ENCODE measurements around the gene LAX1. TPM values are rescaled to one million over a fixed set of nuclear protein-coding genes. Genes with fewer than 3 reads are reported as not detected.
A peak's percentile ranks its signal among the peaks of the same experiment; 100 is the strongest.
"Not testable (repeated sequence)": the region's sequence is repeated elsewhere in the genome, so short reads cannot be mapped to it uniquely, and the experiment has no call there.

LAX1 gene
- total and polyA plus RNA-seq, 12 donors: 0.23 to 0.68 (median 0.37) TPM; not detected in 4

GRCh38 chr1:203744075-203744972, 20.7 kb upstream of the LAX1 start:
- peaks cover 0 to 7% of the 10 kb centered on the region in 2 donors for H3K36me3 ChIP-seq (replicated peaks in 1 of 2)
- H3K4me3 ChIP-seq: no peak overlapping the region
- intact Hi-C loops (cut with DNase I): no loop called here
- peak; percentile 37 to 84 (median 76) for DNase-seq
- peak overlapping the region in 4 of 5 donors; percentile 5 to 45 (median 32) for H3K27ac ChIP-seq
- H3K27me3 ChIP-seq: no peaks in the 10 kb centered on the region
- no peak for TF ChIP-seq POLR2A (IDR thresholded peaks at IDR 0.05)
- TF ChIP-seq CTCF (IDR thresholded peaks at IDR 0.05): no peak
- H3K9me3 ChIP-seq (replicated peaks in 1 of 3): no peaks in the 10 kb centered on the region
- 45 to 69% (median 57%) methylated on average over 10 of the region's 10 CpGs for WGBS, 4 donors
- peaks cover 6 to 19% of the 10 kb centered on the region in 2 donors for H3K4me1 ChIP-seq (replicated peaks in 1 of 2)

GRCh38 chr1:203746281-203746680, 18.7 kb upstream of the LAX1 start:
- H3K27ac ChIP-seq: no peak overlapping the region

GRCh38 chr1:203751051-203751450, 13.9 kb upstream of the LAX1 start:
- no peaks in the 10 kb centered on the region for H3K36me3 ChIP-seq (replicated peaks in 1 of 2)

More at GRCh38 chr1:203746281-203746680, 18.7 kb upstream of the LAX1 start:
- 92 to 95% (median 94%) methylated on average over 6 of the region's 6 CpGs for WGBS, 4 donors
- no peaks in the 10 kb centered on the region for H3K36me3 ChIP-seq (replicated peaks in 1 of 2)
- no peak overlapping the region for H3K4me3 ChIP-seq
- DNase-seq: no peak
- TF ChIP-seq POLR2A (IDR thresholded peaks at IDR 0.05) (no peak), CTCF (IDR thresholded peaks at IDR 0.05) (no peak)
- H3K4me1 ChIP-seq (replicated peaks in 1 of 2): peaks cover 6 to 19% of the 10 kb centered on the region in 2 donors
- no peaks in the 10 kb centered on the region for H3K27me3 ChIP-seq
- intact Hi-C loops (cut with DNase I): no loop called here
- H3K9me3 ChIP-seq (replicated peaks in 1 of 3): no peaks in the 10 kb centered on the region

GRCh38 chr1:203751618-203752361, 13.2 kb upstream of the LAX1 start:
- 94 to 97% (median 95%) methylated on average over 5 of the region's 5 CpGs for WGBS, 4 donors
- intact Hi-C loops (cut with DNase I): not testable (repeated sequence)

More at GRCh38 chr1:203751051-203751450, 13.9 kb upstream of the LAX1 start:
- no peak overlapping the region for H3K27ac ChIP-seq
- H3K4me1 ChIP-seq (replicated peaks in 1 of 2): no peaks in the 10 kb centered on the region
- no peak for DNase-seq
- H3K27me3 ChIP-seq: no peaks in the 10 kb centered on the region
- no peaks in the 10 kb centered on the region for H3K9me3 ChIP-seq (replicated peaks in 1 of 3)
- TF ChIP-seq POLR2A (IDR thresholded peaks at IDR 0.05): no peak
- no peak for TF ChIP-seq CTCF (IDR thresholded peaks at IDR 0.05)
- intact Hi-C loops (cut with DNase I): no loop called here
- no peak overlapping the region for H3K4me3 ChIP-seq
- WGBS, 4 donors: 85 to 90% (median 87%) methylated on average over 3 of the region's 3 CpGs

More at GRCh38 chr1:203751618-203752361, 13.2 kb upstream of the LAX1 start:
- H3K4me1 ChIP-seq (replicated peaks in 1 of 2); DNase-seq; H3K36me3 ChIP-seq (replicated peaks in 1 of 2); H3K27me3 ChIP-seq; H3K9me3 ChIP-seq (replicated peaks in 1 of 3); H3K27ac ChIP-seq; H3K4me3 ChIP-seq: not testable (repeated sequence)

All from adrenal gland (tissue), 12 donors.